Measurements from ENCODE around the gene PDE1C.

The PDE1C gene

DNA sequence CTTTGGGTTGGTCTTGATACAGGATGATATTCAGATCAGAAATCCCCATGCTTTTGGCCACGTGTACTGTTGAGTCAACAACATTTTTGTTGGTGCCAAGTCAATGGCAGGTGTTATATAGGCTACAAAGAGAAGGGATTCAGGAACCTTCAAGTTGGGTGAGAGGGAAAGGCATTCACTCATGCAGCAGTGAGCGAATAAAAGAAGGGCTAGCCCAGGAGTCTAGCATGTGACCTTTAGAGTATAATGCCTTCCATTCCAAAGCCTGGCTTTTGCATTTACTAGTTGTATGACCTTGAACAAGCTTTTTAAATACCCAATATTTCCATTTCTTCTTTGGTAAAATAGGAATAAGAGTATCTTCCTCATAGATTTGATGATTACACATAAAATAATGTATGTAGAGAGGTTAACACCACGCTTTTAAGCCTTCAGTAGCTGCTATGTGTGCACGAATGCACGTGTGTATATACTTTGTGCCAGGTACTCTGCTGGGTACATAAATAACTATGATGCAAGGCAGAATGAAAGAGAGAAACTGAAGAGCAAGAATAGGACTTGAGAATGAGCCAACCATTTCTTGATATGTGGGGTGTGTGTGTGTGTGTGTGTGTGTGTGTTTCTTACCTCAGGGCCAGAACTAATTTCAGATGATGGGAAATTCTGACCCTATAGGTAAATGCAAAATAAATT lies 163.6 kb downstream of the PDE1C start:
- TF ChIP-seq POLR2AphosphoS5 (IDR thresholded peaks at IDR 0.05; ENCODE audit: low read depth, low read length): no peak
- TF ChIP-seq FOXP2 (optimal IDR thresholded peaks at IDR 0.05; ENCODE audit: borderline replicate concordance, extremely low read depth, extremely low read length, insufficient read depth): no peak
- TF ChIP-seq, protein P1, sequence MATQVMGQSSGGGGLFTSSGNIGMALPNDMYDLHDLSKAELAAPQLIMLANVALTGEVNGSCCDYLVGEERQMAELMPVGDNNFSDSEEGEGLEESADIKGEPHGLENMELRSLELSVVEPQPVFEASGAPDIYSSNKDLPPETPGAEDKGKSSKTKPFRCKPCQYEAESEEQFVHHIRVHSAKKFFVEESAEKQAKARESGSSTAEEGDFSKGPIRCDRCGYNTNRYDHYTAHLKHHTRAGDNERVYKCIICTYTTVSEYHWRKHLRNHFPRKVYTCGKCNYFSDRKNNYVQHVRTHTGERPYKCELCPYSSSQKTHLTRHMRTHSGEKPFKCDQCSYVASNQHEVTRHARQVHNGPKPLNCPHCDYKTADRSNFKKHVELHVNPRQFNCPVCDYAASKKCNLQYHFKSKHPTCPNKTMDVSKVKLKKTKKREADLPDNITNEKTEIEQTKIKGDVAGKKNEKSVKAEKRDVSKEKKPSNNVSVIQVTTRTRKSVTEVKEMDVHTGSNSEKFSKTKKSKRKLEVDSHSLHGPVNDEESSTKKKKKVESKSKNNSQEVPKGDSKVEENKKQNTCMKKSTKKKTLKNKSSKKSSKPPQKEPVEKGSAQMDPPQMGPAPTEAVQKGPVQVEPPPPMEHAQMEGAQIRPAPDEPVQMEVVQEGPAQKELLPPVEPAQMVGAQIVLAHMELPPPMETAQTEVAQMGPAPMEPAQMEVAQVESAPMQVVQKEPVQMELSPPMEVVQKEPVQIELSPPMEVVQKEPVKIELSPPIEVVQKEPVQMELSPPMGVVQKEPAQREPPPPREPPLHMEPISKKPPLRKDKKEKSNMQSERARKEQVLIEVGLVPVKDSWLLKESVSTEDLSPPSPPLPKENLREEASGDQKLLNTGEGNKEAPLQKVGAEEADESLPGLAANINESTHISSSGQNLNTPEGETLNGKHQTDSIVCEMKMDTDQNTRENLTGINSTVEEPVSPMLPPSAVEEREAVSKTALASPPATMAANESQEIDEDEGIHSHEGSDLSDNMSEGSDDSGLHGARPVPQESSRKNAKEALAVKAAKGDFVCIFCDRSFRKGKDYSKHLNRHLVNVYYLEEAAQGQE (IDR thresholded peaks at IDR 0.05; ENCODE audit: insufficient read depth in 1 of 2, low read depth in 2 of 2, low read length in 2 of 2): no peak
- no peak for TF ChIP-seq SIN3A (IDR thresholded peaks at IDR 0.05; ENCODE audit: borderline replicate concordance, insufficient read depth, low read length)
- no peak for TF ChIP-seq TAF1 (IDR thresholded peaks at IDR 0.05; ENCODE audit: borderline replicate concordance, insufficient read depth, low read length)

DNA sequence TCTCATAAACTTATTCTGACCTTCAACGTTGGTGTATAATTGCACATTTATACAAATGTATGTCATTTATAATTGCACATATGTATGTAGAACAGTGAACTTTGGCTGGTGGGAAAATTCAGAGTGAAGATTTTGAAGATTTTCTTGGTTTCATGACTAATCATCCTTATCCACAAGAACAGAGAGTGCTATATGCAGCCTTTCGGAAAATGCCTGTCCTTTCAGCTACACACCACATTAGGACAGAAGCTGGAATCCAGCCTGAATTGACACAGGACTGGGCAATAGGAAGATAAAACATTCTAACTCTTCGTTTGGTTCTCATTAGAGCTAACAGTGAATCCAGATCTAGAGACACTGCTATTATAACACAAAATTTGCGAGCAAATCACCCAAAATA lies 166.2 kb downstream of the PDE1C start:
- TF ChIP-seq, protein P1 (IDR thresholded peaks at IDR 0.05; ENCODE audit: insufficient read depth in 1 of 2, low read depth in 2 of 2, low read length in 2 of 2): no peak
- TF ChIP-seq TAF1 (IDR thresholded peaks at IDR 0.05; ENCODE audit: borderline replicate concordance, insufficient read depth, low read length): no peak
- no peak for TF ChIP-seq SIN3A (IDR thresholded peaks at IDR 0.05; ENCODE audit: borderline replicate concordance, insufficient read depth, low read length)
- TF ChIP-seq POLR2AphosphoS5 (IDR thresholded peaks at IDR 0.05; ENCODE audit: low read depth, low read length): no peak
- TF ChIP-seq FOXP2 (optimal IDR thresholded peaks at IDR 0.05; ENCODE audit: borderline replicate concordance, extremely low read depth, extremely low read length, insufficient read depth): no peak

DNA sequence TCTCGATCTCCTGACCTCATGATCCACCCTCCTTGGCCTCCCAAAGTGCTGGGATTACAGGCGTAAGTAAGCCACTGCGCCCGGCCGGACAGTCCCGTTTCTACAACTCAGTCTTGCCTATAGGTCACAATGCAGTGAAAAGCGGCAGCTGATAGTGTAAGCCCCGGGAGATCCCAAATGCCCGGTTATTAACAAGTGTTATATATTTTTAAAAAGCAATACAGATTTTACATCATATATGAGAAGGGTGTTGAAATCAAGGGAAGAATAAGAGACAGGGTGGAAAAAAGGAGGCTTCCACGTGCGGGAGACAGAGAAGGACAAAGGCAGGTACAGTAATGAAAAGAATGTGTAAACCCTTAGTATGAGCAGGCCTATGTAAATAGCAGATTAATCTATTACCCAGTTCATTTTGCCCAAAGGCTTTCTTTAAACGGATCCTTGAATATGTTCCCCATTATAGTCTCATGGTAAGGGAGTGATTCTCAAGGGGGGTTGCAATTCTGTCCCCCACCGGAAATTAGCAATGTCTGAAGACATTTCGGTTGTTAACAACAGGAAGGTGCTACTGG lies 170.8 kb downstream of the PDE1C start:
- TF ChIP-seq, protein P1 (IDR thresholded peaks at IDR 0.05; ENCODE audit: insufficient read depth in 1 of 2, low read depth in 2 of 2, low read length in 2 of 2): no peak
- TF ChIP-seq SIN3A (IDR thresholded peaks at IDR 0.05; ENCODE audit: borderline replicate concordance, insufficient read depth, low read length) (no peak), FOXP2 (optimal IDR thresholded peaks at IDR 0.05; ENCODE audit: borderline replicate concordance, extremely low read depth, extremely low read length, insufficient read depth) (no peak), POLR2AphosphoS5 (IDR thresholded peaks at IDR 0.05; ENCODE audit: low read depth, low read length) (no peak), TAF1 (IDR thresholded peaks at IDR 0.05; ENCODE audit: borderline replicate concordance, insufficient read depth, low read length) (no peak)

DNA sequence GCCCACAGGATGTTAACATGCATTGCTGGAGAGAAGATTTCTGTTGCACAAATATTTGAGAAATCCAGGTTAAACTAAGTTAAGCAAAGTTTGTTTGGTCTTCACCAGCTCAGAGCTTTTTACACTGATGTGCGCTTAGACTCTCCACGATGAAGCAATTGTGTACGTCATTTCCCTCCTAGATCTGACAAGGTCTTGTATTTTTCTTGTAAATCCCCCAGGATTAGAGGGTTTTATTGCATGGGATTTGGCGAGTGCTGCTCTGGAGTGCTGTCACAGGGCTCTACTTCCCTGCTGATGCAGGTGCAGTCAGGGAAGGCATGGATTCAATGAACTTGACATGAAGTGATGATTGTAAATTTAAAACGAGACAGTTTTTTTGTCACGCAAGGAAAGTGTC lies 173.3 kb downstream of the PDE1C start:
- TF ChIP-seq, protein P1 (IDR thresholded peaks at IDR 0.05; ENCODE audit: insufficient read depth in 1 of 2, low read depth in 2 of 2, low read length in 2 of 2): no peak
- no peak for TF ChIP-seq POLR2AphosphoS5 (IDR thresholded peaks at IDR 0.05; ENCODE audit: low read depth, low read length)
